ENCODE measurements around the gene ZNF536. TPM values are rescaled to one million over a fixed set of nuclear protein-coding genes. Genes with fewer than 3 reads are reported as not detected.

Gene ZNF536
- total RNA-seq (2022; extraction: Qiagen RNA extraction; ENCODE audit: low read depth) = not detected in 5 replicates

DNA sequence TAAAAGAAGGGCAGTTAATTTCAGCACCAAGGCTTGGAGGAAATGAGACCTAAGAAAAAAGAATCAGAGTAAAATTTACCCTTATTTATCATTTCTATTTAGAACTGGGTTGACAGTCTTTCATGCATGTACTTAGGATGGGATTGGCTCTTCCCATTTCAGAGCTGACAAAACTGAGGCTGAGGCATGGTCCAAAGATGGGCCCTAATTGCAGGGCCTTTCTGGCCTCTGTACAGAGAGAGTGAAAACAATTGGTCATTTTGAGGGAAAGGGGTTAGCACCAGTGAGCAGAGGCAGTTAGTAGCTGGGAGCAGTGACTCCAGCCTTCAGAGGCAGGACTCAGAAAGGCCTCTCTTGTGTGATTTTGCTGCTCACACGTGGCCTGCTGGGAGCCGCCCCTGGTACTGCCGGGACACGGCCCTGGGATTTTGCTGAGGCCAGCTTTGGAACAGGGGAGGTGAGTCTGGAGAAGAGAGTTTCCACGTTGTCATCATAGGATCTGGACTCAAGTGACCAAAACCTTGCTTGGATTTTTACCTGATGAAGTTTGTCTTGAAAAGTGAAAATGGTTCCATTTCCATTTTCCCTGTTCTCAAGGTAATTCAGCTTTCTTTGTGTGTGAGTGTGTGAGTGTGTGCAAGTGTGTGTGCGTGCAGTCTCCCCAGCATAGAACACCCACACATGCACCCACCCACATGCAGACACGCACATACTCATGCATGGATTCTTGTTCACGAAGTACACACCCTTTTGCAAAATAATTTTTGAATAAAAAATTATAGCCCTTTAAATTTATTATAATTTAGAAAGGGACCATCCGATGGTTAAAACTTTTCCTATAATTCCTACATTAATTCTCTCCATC, at the start of gene ZNF536:
Gene ZNF536 (plus strand): TSS at position 425 of the 865 bp plus-strand sequence. CDS start 71,179 bp downstream, outside the sequence.

All from A549 treated with DMSO at 1 μM for 4 hours (cell line).